ENCODE data around the gene COMMD6.

GRCh38 chr13:75566658-75567057 is 29.0 kb upstream of the COMMD6 start:
- no peak for TF ChIP-seq RFX5 (IDR thresholded peaks at IDR 0.05; ENCODE audit: low read depth, low read length)
- TF ChIP-seq POLR2A (IDR thresholded peaks at IDR 0.05; ENCODE audit: low read depth, low read length) = no peak

Data from IMR-90 (cell line).